HG03060 (cell line): ENCODE measurements around the gene MRPS10.

ENCODE experiments used
- ATAC-seq: cut with Tn5 transposase; IDR thresholded peaks from one replicate; pipeline ENCODE4 v1.9.1; 2021; ENCODE audit warnings: low read depth, moderate number of reproducible peaks; ENCODE audit not compliant: unreplicated experiment

MRPS10 gene

DNA sequence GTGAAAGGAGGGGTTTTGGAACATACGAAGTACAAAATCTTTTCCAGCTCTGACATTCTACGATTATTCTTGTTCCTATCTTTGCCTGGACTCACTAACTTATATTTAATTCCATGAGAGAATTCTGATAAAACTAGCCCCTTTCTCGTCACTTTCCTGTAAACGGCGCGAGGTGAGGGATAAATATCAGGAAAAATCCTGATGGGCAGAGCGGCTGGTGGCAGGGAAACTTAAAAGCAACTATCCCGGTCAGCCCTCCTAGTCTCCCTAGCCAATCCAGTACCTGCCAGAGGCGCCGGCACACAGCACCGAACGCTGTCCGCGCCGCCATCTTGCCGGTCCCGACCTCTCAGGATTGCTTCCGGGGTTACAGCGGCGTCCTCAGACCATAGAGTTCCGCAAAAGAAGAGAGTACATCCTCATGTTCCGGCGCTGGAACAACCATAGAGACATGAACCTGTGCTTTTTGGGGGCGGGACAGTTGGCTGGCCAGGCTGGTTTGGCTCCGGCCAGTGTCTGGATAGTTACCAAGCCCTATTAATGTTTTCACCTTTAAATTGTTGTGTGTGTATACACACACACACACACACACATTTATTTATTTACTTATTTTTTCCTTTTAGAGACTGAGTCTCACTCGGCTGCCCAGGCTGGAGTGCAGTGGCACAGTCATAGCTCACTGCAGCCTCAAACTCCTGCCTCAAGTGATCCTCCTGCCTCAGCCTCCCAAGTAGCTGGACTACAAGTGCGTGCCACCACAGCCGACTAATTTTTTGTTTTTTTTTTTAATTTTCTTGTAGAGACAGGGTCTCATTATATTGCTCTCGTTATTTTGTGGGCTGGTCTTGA is at the start of gene MRPS10:
Gene MRPS10, minus strand, starts transcription at position 343 of the 849 bp plus-strand sequence. Its CDS starts 12 bp downstream, at position 331.
- ATAC-seq, result peak; percentile 82

GRCh38 chr6:42266538-42266937 is 48.9 kb upstream of the MRPS10 start:
- ATAC-seq, result no peak

DNA sequence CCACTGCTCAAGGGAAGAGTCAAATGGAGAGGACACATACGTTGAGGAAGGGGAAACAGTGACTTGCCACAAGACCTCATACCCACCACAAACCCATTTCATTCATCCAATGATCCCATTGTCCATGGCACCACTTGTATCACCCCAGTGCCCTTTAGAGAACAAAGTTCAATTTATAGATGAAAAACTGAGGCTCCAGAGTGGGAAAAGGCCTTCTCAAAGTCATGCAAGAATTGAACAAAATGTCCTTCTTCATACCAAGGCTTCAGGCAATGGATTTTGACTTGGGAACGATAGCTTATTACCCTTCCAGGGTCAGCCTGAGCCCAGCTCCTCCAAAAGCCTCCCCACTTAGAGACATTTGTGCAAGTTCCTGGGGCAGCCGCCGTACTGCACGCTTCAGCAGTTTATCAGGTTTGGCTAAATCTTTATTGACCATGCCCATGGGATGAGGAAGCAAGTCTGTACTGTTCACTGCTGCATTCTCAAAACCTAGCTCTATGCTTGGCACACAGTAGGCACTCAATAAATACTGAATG is 47.3 kb upstream of the MRPS10 start:
- ATAC-seq, result no peak

GRCh38 chr6:42264162-42264851 is 46.6 kb upstream of the MRPS10 start:
- ATAC-seq, result no peak

GRCh38 chr6:42263165-42263728 is 45.6 kb upstream of the MRPS10 start:
- no peak for ATAC-seq

GRCh38 chr6:42260972-42261371 is 43.3 kb upstream of the MRPS10 start:
- no peak for ATAC-seq

GRCh38 chr6:42260396-42260888 is 42.8 kb upstream of the MRPS10 start:
- no peak for ATAC-seq

- ATAC-seq, result no peak
Measured at GRCh38 chr6:42259841-42260395, 42.3 kb upstream of the MRPS10 start.

GRCh38 chr6:42259286-42259685 is 41.6 kb upstream of the MRPS10 start:
- no peak for ATAC-seq

DNA sequence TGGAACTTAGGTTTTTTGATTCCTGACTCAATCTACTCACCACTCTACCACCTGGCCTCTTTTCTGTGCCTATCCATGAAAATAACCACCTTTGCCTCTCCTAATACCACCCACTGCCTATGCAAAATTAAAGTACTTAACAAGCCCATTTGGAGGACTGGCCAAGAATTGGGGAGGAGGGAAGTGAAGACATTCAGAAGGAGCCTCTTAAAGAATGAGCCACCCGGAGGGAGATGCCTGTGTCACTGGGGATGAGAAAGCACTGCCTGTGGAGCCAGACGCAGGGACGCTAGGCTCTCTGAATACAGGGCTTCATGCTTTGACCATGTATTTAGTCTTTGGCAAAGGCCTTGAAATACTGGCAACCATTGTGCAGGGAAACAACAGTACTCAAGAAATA is 40.0 kb upstream of the MRPS10 start:
- ATAC-seq, result no peak

GRCh38 chr6:42257063-42257462 is 39.4 kb upstream of the MRPS10 start:
- ATAC-seq, result no peak

GRCh38 chr6:42255050-42255449 is 37.4 kb upstream of the MRPS10 start:
- no peak for ATAC-seq

- no peak for ATAC-seq
Measured at GRCh38 chr6:42254505-42254904, 36.8 kb upstream of the MRPS10 start.

DNA sequence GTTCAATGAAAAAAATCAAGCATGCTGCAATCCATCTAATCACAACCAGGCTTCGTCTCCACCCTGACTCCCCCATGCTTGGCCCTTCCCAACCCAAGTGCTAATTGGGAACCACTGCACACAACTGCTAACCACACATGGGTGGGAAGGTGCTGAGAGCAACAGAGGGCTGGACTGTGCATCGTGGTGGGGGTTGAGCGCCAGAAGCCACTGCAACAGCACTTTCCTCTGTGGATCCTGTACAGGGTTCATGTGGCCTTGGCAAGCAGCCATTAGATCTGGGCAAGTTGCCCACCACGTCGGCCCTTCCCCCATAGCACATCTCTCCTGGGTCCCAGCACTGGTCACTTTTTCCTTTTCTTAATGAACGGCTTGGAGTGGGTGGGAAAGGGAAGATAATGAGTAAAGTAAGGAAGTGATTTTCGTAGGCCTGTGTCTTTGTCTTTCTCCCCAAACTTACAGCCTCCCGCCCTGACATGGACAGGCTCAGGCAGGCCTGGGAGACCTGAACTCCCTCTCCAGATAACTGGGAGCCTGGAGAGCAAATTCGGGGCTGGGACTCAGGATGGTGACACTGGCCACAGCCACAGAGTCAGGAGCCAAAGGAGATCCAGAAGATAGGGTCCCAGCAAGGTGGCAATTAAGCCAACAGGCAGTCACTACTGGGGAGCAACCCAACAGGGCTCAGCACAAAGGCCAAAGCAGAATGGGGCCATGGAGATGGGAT is 34.4 kb upstream of the MRPS10 start:
- no peak for ATAC-seq

- no peak for ATAC-seq
Measured at GRCh38 chr6:42251500-42251899, 33.8 kb upstream of the MRPS10 start.

- no peak for ATAC-seq
Measured at GRCh38 chr6:42250274-42250931, 32.7 kb upstream of the MRPS10 start.

DNA sequence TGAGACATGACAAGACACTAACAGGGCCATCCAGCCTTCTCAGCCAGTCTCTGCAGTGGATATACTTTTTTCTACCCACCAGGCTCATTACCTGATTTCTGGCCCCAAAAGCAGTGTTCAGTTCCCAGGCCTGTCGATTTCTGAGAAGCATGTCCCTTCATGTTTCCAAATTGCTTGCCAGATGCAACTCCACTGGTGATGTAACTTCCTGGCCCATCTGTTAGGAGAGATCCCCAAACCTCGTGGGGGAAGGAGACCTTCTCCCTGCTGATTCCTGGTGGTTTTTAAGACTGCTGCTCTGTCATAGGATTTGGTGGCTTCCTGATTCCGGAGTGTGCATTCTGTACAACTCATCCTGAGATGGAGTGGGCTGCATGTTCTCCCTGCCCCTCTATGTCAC is 31.6 kb upstream of the MRPS10 start:
- no peak for ATAC-seq

DNA sequence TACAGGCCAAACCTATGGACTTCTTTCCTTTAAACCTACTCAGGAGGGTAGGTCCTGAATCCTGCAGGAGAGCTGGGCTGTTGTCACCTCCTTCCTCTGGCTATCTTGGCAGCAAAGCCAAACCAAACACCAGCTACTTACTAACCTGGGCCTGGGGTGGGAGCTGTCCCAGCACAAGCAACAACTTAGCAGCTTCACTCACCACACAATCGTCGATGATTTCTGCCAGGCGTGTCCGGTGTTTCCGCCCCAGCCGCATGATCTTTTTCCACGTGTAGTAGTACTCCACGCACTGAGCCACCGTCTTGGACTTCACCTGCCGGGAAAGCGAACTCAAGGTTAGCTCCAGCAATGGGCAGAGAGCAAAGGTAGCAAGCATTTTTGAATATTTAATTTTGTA is 25.4 kb upstream of the MRPS10 start:
- no peak for ATAC-seq

GRCh38 chr6:42241915-42242314 is 24.3 kb upstream of the MRPS10 start:
- ATAC-seq, result no peak
